Stimulated activated CD8-positive, alpha-beta memory T cell treated with anti-CD3 and anti-CD28 coated beads, Interleukin-15, amount 100 ng/mL, for 24 hours (primary cell): ENCODE measurements around the gene FBXO4.

Source experiments
- DNase-seq: peaks from one replicate; pipeline ENCODE4 v3.0.0-alpha.2; 2020; ENCODE audit warnings: low read depth

Gene FBXO4

GRCh38 chr5:41924872-41925554 lies at the start of gene FBXO4:
Gene FBXO4 (plus strand): TSS chr5:41925281. CDS start chr5:41925310, 29 bp downstream.
- peak; percentile 67 for DNase-seq

GRCh38 chr5:41876678-41877077 lies 48.4 kb upstream of the FBXO4 start:
- no peak for DNase-seq

GRCh38 chr5:41877408-41877807 lies 47.7 kb upstream of the FBXO4 start:
- no peak for DNase-seq

GRCh38 chr5:41878173-41878572 lies 46.9 kb upstream of the FBXO4 start:
- no peak for DNase-seq

GRCh38 chr5:41878643-41879478 lies 46.2 kb upstream of the FBXO4 start:
- no peak for DNase-seq

GRCh38 chr5:41882765-41883164 lies 42.3 kb upstream of the FBXO4 start:
- DNase-seq = no peak

GRCh38 chr5:41883243-41883642 lies 41.8 kb upstream of the FBXO4 start:
- DNase-seq = no peak

- no peak for DNase-seq
Measured at GRCh38 chr5:41883936-41884335, 41.1 kb upstream of the FBXO4 start.

- DNase-seq = no peak
Measured at GRCh38 chr5:41885286-41885685, 39.8 kb upstream of the FBXO4 start.

GRCh38 chr5:41891066-41891707 lies 33.9 kb upstream of the FBXO4 start:
- DNase-seq = no peak

GRCh38 chr5:41892031-41892430 lies 33.0 kb upstream of the FBXO4 start:
- DNase-seq = no peak

GRCh38 chr5:41893074-41893851 lies 31.8 kb upstream of the FBXO4 start:
- no peak for DNase-seq

- no peak for DNase-seq
Measured at GRCh38 chr5:41896230-41896629, 28.9 kb upstream of the FBXO4 start.

- DNase-seq = no peak
Measured at GRCh38 chr5:41903382-41903891, 21.6 kb upstream of the FBXO4 start.

GRCh38 chr5:41903892-41904799 lies 20.9 kb upstream of the FBXO4 start, which contains the start of gene RIMOC1:
Gene RIMOC1 (plus strand): TSS chr5:41904344. CDS start chr5:41904368, 24 bp downstream.
- DNase-seq = peak; percentile 92

GRCh38 chr5:41906151-41906550 lies 18.9 kb upstream of the FBXO4 start:
- DNase-seq = no peak

GRCh38 chr5:41908374-41909079 lies 16.6 kb upstream of the FBXO4 start:
- no peak for DNase-seq

GRCh38 chr5:41918105-41918504 lies 7.0 kb upstream of the FBXO4 start:
- no peak for DNase-seq

- DNase-seq = no peak
Measured at GRCh38 chr5:41921166-41921565, 3.9 kb upstream of the FBXO4 start.

- DNase-seq = no peak
Measured at GRCh38 chr5:41921874-41922273, 3.2 kb upstream of the FBXO4 start.
